ENCODE measurements around the gene MEIOSIN. TPM values are rescaled to one million over a fixed set of nuclear protein-coding genes. Genes with fewer than 3 reads are reported as not detected.

The MEIOSIN gene
- total RNA-seq, 2 experiments from 2014 or later: not detected

Other genes with a start within 250 kb of the MEIOSIN start
- 1 to 10 TPM; 2.0 to 3.4 TPM for gene RTN2, start 236.4 kb upstream of the MEIOSIN start, total RNA-seq
- 1 to 10 TPM; 1.6 to 3.2 TPM for gene PPM1N, start 235.0 kb upstream of the MEIOSIN start, total RNA-seq
- 100 to 1,000 TPM; 215 to 222 TPM for gene VASP, start 226.0 kb upstream of the MEIOSIN start, total RNA-seq
- gene OPA3, start 148.6 kb upstream of the MEIOSIN start, total RNA-seq: 10 to 100 TPM; 13.4 to 14.9 TPM
- gene GPR4, start 131.2 kb upstream of the MEIOSIN start, total RNA-seq: not detected
- gene EML2, start 94.0 kb upstream of the MEIOSIN start, total RNA-seq: 10 to 100 TPM; 93.6 to 97.6 TPM
- gene GIPR, start 65.2 kb upstream of the MEIOSIN start, total RNA-seq: 1 to 10 TPM; 7.0 to 9.2 TPM
- gene SNRPD2, start 41.5 kb upstream of the MEIOSIN start, total RNA-seq: 100 to 1,000 TPM; 634 to 652 TPM
- 1 to 10 TPM; 6.7 to 8.0 TPM for gene QPCTL, start 40.8 kb upstream of the MEIOSIN start, total RNA-seq
- 10 to 100 TPM; 32.6 to 33.9 TPM for gene FBXO46, start 2.5 kb upstream of the MEIOSIN start, total RNA-seq
- under 1 TPM; 0.53 to 0.89 TPM for gene SIX5, start 35.8 kb downstream of the MEIOSIN start, total RNA-seq
- 10 to 100 TPM in 1 of 2 experiments, 1 to 10 TPM in 1; 9.9 to 14.4 TPM for gene DMPK, start 49.1 kb downstream of the MEIOSIN start, total RNA-seq
- gene DMWD, start 59.4 kb downstream of the MEIOSIN start, total RNA-seq: 10 to 100 TPM; 20.6 TPM
- under 1 TPM; 0.55 to 0.68 TPM for gene RSPH6A, start 81.9 kb downstream of the MEIOSIN start, total RNA-seq
- gene SYMPK, start 129.7 kb downstream of the MEIOSIN start, total RNA-seq: 10 to 100 TPM; 97.3 to 98.3 TPM
- not detected for gene FOXA3, start 130.9 kb downstream of the MEIOSIN start, total RNA-seq
- gene IRF2BP1, start 152.7 kb downstream of the MEIOSIN start, total RNA-seq: 10 to 100 TPM; 18.0 to 19.1 TPM
- gene MYPOP, start 169.2 kb downstream of the MEIOSIN start, total RNA-seq: 10 to 100 TPM; 10.4 to 11.3 TPM
- gene NANOS2, start 181.3 kb downstream of the MEIOSIN start, total RNA-seq: not detected
- not detected for gene NOVA2, start 240.4 kb downstream of the MEIOSIN start, total RNA-seq